Measurements from ENCODE around the gene BICC1.

The BICC1 gene

DNA sequence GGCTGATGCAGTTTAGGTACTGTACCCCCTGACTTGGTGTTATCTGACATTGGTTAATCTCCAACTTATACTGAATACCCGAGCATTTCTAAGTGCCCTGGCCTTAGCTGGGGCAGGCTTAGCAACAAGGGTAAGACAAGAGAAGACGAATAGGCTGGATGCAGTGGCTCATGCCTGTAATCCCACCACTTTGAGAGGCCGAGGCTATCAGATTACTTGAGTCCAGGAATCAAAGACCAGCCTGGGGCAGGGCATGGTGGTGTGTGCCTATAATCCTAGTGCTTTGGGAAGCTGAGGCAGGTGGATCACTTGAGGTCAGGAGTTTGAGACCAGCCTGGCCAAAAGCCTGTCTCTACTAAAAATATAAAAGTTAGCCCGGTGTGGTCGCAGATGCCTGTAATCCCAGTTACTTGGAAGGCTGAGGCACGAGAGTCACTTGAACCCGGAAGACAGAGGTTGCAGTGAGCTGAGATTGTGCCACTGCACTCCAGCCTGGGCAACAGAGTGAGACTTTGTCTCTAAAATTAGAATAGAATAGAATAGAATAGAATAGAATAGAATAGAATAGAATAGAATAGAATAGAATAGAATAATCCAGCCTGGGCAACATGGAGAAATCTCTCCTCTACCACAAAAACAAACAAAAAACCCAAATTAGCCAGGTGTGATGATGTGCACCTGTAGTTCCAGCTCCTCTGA is 108.9 kb downstream of the BICC1 start:
- TF ChIP-seq FOXP2 (optimal IDR thresholded peaks at IDR 0.05; ENCODE audit: borderline replicate concordance, extremely low read depth, extremely low read length, insufficient read depth) (no peak), SIN3A (IDR thresholded peaks at IDR 0.05; ENCODE audit: borderline replicate concordance, insufficient read depth, low read length) (no peak), TAF1 (IDR thresholded peaks at IDR 0.05; ENCODE audit: borderline replicate concordance, insufficient read depth, low read length) (no peak), POLR2AphosphoS5 (IDR thresholded peaks at IDR 0.05; ENCODE audit: low read depth, low read length) (no peak)
- TF ChIP-seq, protein P1, sequence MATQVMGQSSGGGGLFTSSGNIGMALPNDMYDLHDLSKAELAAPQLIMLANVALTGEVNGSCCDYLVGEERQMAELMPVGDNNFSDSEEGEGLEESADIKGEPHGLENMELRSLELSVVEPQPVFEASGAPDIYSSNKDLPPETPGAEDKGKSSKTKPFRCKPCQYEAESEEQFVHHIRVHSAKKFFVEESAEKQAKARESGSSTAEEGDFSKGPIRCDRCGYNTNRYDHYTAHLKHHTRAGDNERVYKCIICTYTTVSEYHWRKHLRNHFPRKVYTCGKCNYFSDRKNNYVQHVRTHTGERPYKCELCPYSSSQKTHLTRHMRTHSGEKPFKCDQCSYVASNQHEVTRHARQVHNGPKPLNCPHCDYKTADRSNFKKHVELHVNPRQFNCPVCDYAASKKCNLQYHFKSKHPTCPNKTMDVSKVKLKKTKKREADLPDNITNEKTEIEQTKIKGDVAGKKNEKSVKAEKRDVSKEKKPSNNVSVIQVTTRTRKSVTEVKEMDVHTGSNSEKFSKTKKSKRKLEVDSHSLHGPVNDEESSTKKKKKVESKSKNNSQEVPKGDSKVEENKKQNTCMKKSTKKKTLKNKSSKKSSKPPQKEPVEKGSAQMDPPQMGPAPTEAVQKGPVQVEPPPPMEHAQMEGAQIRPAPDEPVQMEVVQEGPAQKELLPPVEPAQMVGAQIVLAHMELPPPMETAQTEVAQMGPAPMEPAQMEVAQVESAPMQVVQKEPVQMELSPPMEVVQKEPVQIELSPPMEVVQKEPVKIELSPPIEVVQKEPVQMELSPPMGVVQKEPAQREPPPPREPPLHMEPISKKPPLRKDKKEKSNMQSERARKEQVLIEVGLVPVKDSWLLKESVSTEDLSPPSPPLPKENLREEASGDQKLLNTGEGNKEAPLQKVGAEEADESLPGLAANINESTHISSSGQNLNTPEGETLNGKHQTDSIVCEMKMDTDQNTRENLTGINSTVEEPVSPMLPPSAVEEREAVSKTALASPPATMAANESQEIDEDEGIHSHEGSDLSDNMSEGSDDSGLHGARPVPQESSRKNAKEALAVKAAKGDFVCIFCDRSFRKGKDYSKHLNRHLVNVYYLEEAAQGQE (IDR thresholded peaks at IDR 0.05; ENCODE audit: insufficient read depth in 1 of 2, low read depth in 2 of 2, low read length in 2 of 2): no peak

DNA sequence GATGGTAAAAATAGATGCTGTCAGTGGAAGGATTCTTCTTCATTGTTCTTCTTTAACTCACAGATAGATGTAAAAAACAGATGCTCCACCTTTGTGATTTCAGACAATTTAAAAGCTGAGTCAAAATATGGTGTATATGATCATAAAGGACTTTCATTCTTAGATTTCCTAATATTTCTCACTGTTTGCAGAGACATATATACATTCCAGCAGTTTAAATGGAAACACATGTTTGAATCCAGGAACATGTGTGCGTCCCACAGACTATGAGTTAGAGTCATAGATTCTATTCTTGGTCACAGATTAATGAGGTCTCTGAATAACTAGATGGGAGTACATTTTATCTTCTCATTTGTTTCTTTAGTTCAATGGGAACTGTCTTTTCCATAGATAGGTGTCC is 109.6 kb downstream of the BICC1 start:
- TF ChIP-seq TAF1 (IDR thresholded peaks at IDR 0.05; ENCODE audit: borderline replicate concordance, insufficient read depth, low read length): no peak
- no peak for TF ChIP-seq SIN3A (IDR thresholded peaks at IDR 0.05; ENCODE audit: borderline replicate concordance, insufficient read depth, low read length)
- TF ChIP-seq FOXP2 (optimal IDR thresholded peaks at IDR 0.05; ENCODE audit: borderline replicate concordance, extremely low read depth, extremely low read length, insufficient read depth): no peak
- no peak for TF ChIP-seq POLR2AphosphoS5 (IDR thresholded peaks at IDR 0.05; ENCODE audit: low read depth, low read length)
- TF ChIP-seq, protein P1 (IDR thresholded peaks at IDR 0.05; ENCODE audit: insufficient read depth in 1 of 2, low read depth in 2 of 2, low read length in 2 of 2): no peak

DNA sequence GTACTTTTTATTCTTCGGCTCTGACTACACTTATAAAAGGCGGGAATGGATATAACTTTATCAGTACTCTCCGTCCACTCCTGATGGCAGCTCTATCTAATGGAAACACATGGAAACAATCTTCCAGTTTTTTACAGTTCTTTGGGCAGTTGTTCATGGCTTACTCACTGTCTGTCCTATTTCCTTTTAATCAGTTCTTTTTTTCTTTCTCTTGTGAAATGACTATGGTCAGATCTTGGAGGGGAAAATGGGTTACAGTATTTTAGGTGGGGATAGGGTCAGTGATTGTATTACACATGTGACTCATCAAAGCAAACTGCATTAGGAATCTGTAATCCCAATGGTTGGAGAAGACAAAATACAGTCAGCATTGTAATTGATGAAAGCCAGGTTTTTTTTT is 112.4 kb downstream of the BICC1 start:
- TF ChIP-seq SIN3A (IDR thresholded peaks at IDR 0.05; ENCODE audit: borderline replicate concordance, insufficient read depth, low read length) (no peak), POLR2AphosphoS5 (IDR thresholded peaks at IDR 0.05; ENCODE audit: low read depth, low read length) (no peak), TAF1 (IDR thresholded peaks at IDR 0.05; ENCODE audit: borderline replicate concordance, insufficient read depth, low read length) (no peak)
- TF ChIP-seq, protein P1 (IDR thresholded peaks at IDR 0.05; ENCODE audit: insufficient read depth in 1 of 2, low read depth in 2 of 2, low read length in 2 of 2): no peak

DNA sequence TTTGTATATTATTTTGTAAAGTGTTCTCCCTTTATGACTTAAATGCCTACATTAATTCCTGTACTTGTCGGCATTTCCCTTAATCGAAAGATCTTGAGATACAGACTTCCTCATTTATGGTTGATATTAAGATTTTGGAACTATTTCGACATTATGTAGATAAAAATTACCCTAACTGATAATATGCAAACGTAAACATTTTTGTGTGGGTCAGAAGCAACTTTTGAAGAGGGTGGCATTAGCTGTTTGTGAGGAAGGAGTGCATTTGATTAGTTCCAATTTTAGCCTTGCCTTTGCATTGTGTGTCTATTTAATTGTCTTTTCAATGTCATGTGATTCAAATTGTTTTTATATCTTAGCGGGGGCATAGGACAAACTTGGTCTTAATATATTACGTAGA is 114.7 kb downstream of the BICC1 start:
- no peak for TF ChIP-seq POLR2AphosphoS5 (IDR thresholded peaks at IDR 0.05; ENCODE audit: low read depth, low read length)
- no peak for TF ChIP-seq SIN3A (IDR thresholded peaks at IDR 0.05; ENCODE audit: borderline replicate concordance, insufficient read depth, low read length)
- TF ChIP-seq TAF1 (IDR thresholded peaks at IDR 0.05; ENCODE audit: borderline replicate concordance, insufficient read depth, low read length): no peak
- TF ChIP-seq, protein P1 (IDR thresholded peaks at IDR 0.05; ENCODE audit: insufficient read depth in 1 of 2, low read depth in 2 of 2, low read length in 2 of 2): no peak
- TF ChIP-seq FOXP2 (optimal IDR thresholded peaks at IDR 0.05; ENCODE audit: borderline replicate concordance, extremely low read depth, extremely low read length, insufficient read depth): no peak
